ENCODE results near the gene DENND10.

DNA sequence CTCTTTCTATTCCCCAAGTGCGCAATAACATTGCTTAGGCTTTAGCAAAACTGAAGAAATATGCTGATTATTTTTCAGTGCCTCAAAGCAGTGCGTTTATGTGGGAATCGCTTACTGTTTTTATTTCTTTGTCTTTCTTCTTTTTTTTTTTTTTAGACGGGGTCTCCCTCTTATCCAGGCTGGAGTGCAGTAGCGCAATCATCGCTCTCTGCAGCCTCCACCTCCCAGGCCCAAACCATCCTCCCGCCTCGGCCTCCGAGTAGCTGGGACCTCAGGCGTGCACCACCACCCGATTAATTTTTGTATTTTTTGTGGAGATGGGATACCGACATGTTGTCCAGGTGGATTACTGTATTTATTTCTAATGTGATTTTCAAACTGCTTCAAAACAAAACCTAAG, 1.2 kb downstream of the DENND10 start:
- TF ChIP-seq, protein P1, sequence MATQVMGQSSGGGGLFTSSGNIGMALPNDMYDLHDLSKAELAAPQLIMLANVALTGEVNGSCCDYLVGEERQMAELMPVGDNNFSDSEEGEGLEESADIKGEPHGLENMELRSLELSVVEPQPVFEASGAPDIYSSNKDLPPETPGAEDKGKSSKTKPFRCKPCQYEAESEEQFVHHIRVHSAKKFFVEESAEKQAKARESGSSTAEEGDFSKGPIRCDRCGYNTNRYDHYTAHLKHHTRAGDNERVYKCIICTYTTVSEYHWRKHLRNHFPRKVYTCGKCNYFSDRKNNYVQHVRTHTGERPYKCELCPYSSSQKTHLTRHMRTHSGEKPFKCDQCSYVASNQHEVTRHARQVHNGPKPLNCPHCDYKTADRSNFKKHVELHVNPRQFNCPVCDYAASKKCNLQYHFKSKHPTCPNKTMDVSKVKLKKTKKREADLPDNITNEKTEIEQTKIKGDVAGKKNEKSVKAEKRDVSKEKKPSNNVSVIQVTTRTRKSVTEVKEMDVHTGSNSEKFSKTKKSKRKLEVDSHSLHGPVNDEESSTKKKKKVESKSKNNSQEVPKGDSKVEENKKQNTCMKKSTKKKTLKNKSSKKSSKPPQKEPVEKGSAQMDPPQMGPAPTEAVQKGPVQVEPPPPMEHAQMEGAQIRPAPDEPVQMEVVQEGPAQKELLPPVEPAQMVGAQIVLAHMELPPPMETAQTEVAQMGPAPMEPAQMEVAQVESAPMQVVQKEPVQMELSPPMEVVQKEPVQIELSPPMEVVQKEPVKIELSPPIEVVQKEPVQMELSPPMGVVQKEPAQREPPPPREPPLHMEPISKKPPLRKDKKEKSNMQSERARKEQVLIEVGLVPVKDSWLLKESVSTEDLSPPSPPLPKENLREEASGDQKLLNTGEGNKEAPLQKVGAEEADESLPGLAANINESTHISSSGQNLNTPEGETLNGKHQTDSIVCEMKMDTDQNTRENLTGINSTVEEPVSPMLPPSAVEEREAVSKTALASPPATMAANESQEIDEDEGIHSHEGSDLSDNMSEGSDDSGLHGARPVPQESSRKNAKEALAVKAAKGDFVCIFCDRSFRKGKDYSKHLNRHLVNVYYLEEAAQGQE (IDR thresholded peaks at IDR 0.05): no peak
- TF ChIP-seq, protein P2, sequence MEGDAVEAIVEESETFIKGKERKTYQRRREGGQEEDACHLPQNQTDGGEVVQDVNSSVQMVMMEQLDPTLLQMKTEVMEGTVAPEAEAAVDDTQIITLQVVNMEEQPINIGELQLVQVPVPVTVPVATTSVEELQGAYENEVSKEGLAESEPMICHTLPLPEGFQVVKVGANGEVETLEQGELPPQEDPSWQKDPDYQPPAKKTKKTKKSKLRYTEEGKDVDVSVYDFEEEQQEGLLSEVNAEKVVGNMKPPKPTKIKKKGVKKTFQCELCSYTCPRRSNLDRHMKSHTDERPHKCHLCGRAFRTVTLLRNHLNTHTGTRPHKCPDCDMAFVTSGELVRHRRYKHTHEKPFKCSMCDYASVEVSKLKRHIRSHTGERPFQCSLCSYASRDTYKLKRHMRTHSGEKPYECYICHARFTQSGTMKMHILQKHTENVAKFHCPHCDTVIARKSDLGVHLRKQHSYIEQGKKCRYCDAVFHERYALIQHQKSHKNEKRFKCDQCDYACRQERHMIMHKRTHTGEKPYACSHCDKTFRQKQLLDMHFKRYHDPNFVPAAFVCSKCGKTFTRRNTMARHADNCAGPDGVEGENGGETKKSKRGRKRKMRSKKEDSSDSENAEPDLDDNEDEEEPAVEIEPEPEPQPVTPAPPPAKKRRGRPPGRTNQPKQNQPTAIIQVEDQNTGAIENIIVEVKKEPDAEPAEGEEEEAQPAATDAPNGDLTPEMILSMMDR (IDR thresholded peaks at IDR 0.05; ENCODE audit: low read depth, low read length, missing input control): no peak
